ENCODE results near the gene CCDC8. TPM values are rescaled to one million over a fixed set of nuclear protein-coding genes. Genes with fewer than 3 reads are reported as not detected.

CCDC8 gene
- polyA plus RNA-seq, 1 experiment: 9.2 TPM

GRCh38 chr19:46412650-46413261 is 608 bp downstream of the CCDC8 start:
- Histone ChIP-seq H3K27ac (ENCODE audit: low read depth, low read length) (peak overlapping the region; percentile 65), H3K9me3 (ENCODE audit: control insufficient read depth, insufficient read depth, low read length) (peaks cover 10% of the 10 kb centered on the region; the same call in 1 of the 2 replicates), H3K27me3 (ENCODE audit: control insufficient read depth, insufficient read depth, low read length) (peaks cover 3% of the 10 kb centered on the region), H3K4me3 (ENCODE audit: low read depth, low read length) (peak overlapping the region; percentile 74)
- ChIA-PET POLR2A (interaction anchor here (0.6 to 1.3 kb wide), 7 partner anchors 8 to 188 kb away, joined by 3 to 10 read pairs (median 3); partner anchors contain the start of gene CALM3), CTCF (interaction anchor here (1.0 to 1.7 kb wide), 4 partner anchors 8 to 104 kb away, joined by 3 to 11 read pairs (median 5); no protein-coding TSS in a partner anchor)
- DNase-seq (ENCODE audit: low read depth, low spot score): no peak
- TF ChIP-seq, protein P1, sequence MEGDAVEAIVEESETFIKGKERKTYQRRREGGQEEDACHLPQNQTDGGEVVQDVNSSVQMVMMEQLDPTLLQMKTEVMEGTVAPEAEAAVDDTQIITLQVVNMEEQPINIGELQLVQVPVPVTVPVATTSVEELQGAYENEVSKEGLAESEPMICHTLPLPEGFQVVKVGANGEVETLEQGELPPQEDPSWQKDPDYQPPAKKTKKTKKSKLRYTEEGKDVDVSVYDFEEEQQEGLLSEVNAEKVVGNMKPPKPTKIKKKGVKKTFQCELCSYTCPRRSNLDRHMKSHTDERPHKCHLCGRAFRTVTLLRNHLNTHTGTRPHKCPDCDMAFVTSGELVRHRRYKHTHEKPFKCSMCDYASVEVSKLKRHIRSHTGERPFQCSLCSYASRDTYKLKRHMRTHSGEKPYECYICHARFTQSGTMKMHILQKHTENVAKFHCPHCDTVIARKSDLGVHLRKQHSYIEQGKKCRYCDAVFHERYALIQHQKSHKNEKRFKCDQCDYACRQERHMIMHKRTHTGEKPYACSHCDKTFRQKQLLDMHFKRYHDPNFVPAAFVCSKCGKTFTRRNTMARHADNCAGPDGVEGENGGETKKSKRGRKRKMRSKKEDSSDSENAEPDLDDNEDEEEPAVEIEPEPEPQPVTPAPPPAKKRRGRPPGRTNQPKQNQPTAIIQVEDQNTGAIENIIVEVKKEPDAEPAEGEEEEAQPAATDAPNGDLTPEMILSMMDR (IDR thresholded peaks at IDR 0.05; ENCODE audit: low read depth, low read length): no peak

DNA sequence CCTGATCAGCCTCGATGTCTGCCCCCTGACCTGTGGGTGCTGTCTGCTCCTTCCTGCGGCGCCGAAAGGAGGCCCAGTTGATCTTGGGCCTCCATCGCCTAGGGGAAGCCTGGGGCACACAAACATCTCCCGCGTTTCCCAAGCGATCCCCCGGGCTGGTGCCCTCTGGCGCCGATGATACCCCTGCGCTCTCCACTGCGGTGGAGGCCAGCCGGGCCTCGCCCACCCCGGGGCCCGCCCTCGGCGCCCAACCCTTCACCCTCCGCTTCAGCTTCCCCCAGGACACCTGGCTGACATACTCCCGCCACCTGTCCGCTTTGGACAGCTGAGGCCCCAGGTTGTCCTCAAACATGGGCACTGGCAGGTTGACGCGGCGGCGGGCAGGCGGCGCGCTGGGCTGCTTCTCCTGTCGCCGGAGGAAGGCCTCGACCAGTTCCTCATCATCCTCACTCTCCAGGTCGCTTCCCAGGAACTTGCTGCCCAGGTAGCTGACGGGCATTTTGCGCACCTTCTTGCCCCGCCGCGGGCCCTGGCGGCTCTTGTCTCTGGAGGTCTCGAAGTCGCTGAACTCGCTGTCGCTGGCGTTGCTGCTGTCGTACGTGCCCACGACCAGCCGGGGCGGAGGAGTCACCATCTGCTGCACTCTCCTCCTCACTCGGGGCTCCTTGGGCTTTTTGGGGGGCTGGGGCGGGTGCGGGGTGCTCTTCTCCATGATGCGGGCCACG is 1.3 kb downstream of the CCDC8 start:
- ChIA-PET POLR2A (no interaction called here), CTCF (interaction anchor here (1.7 kb wide), 1 partner anchor 16 kb away, joined by 11 read pairs; no protein-coding TSS in a partner anchor)
- H3K4me3 ChIP-seq (ENCODE audit: low read depth, low read length): peak overlapping the region; percentile 74
- H3K27me3 ChIP-seq (ENCODE audit: control insufficient read depth, insufficient read depth, low read length): peaks cover 3% of the 10 kb centered on the region
- peak overlapping the region; percentile 2 for H3K27ac ChIP-seq (ENCODE audit: low read depth, low read length)
- peaks cover 10% of the 10 kb centered on the region; the same call in 1 of the 2 replicates for H3K9me3 ChIP-seq (ENCODE audit: control insufficient read depth, insufficient read depth, low read length)
- no peak for DNase-seq (ENCODE audit: low read depth, low spot score)
- TF ChIP-seq, protein P1 (IDR thresholded peaks at IDR 0.05; ENCODE audit: low read depth, low read length): no peak

DNA sequence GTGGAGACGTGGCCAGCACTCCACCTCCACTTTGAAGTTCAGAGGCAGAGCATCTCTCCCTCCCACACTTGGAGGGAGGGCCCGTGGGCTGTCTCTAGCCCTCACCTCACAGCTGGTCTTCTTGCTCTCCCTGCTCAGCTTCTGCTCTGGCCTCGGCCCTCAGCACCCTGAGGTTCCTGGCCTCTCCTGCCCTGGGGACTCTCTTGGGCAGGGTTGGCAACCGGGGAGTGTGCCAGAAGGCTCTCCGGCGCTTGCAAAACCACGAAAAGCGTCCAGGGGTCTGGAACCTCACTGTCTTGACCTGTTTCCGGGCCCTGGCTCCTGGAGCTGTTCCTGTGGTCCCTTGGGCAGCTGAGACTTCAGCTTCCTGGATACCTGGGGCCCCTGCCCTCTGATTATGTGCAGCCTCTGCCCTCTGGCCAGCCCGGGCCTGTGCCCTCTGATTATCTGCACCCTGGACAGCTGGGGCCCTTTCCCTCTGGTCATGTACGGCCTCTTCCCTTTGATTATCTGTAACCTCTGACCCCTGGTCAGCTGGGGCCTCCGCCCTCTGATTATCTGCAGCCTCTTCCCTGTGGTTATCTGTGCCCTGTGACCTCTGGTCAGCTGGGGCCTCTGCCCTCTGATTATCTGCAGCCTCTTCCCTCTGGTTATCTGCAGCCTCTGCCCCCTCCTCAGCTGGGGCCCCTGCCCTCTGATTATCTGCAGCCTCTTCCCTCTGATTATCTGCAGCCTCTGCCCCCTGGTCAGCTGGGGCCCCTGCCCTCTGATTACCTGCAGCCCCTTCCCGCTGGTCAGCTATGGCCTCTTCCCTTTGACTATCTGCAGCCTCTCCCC is 2.1 kb downstream of the CCDC8 start:
- TF ChIP-seq, protein P1 (IDR thresholded peaks at IDR 0.05; ENCODE audit: low read depth, low read length): no peak
- Histone ChIP-seq H3K4me3 (ENCODE audit: low read depth, low read length) (peak overlapping the region; percentile 74), H3K27me3 (ENCODE audit: control insufficient read depth, insufficient read depth, low read length) (peaks cover 3% of the 10 kb centered on the region), H3K9me3 (ENCODE audit: control insufficient read depth, insufficient read depth, low read length) (peaks cover 10% of the 10 kb centered on the region; the same call in 1 of the 2 replicates), H3K27ac (ENCODE audit: low read depth, low read length) (no peak overlapping the region)
- CTCF ChIA-PET: no interaction called here
- POLR2A ChIA-PET: no interaction called here
- no peak for DNase-seq (ENCODE audit: low read depth, low spot score)

DNA sequence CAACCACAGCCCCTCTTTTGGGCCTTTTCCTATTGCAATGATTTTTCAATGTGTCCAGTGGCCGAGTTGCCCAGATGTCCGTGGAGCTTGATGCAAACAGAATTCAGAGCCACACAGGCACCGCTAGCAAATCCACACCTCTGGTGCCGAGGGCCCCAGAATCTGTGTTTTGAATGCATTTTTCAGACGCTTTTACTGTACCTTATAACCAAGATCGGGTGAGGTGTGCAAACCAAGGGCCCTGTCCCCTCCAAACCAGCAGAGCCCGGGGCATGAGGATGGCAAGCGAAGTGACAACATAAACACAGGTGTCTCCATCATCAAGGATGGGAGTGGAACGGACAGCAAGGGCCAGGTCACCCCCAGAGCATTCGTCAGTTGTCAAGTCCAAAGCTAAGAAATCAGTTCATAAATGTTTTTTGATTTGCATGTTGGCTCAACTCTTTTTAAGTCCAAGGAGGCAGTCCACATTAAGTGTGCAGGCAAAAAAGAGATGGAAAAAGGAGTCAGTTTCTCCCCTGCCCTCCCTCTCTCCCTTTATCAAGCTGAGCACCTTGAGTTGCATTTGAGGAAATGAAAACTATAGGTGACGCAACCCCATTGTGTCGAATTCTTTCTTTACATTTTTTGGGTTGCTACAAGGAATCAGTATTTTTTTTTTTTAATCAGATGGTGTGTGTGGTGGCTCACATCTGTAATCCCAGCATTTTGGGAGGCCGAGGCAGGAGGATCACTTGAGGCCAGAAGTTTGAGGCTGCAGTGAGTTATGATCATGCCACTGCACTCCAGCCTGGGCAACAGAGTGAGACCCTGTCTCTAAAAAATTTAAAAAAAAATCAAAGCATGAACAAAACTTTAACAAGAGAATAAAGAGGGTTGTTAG is 2.9 kb downstream of the CCDC8 start:
- no peak for DNase-seq (ENCODE audit: low read depth, low spot score)
- H3K4me3 ChIP-seq (ENCODE audit: low read depth, low read length): peak overlapping the region; percentile 74
- TF ChIP-seq, protein P1 (IDR thresholded peaks at IDR 0.05; ENCODE audit: low read depth, low read length): no peak
- no peak overlapping the region for H3K27ac ChIP-seq (ENCODE audit: low read depth, low read length)
- ChIA-PET CTCF (no interaction called here), POLR2A (no interaction called here)
- peaks cover 3% of the 10 kb centered on the region for H3K27me3 ChIP-seq (ENCODE audit: control insufficient read depth, insufficient read depth, low read length)
- peaks cover 10% of the 10 kb centered on the region; the same call in 1 of the 2 replicates for H3K9me3 ChIP-seq (ENCODE audit: control insufficient read depth, insufficient read depth, low read length)

Data from AG04450 (cell line).